PC-9 (cell line): Measurements from ENCODE around the gene SMAD5.

Experiments
- EZH2 ChIP-seq: fragments of 200-600 bp; sonication (generic); IDR thresholded peaks from 2 replicates; pipeline ENCODE4 v1.8.0; 2017; ENCODE audit warnings: antibody characterized with exemption, low read depth
- TF ChIP-seq, protein P1 (sequence below): fragments of 200-600 bp; sonication (generic); conservative IDR thresholded peaks from 2 replicates; pipeline ENCODE4 v1.6.1; 2017; ENCODE audit warnings: mixed run types, antibody characterized with exemption, mild to moderate bottlenecking, moderate library complexity

DNA sequence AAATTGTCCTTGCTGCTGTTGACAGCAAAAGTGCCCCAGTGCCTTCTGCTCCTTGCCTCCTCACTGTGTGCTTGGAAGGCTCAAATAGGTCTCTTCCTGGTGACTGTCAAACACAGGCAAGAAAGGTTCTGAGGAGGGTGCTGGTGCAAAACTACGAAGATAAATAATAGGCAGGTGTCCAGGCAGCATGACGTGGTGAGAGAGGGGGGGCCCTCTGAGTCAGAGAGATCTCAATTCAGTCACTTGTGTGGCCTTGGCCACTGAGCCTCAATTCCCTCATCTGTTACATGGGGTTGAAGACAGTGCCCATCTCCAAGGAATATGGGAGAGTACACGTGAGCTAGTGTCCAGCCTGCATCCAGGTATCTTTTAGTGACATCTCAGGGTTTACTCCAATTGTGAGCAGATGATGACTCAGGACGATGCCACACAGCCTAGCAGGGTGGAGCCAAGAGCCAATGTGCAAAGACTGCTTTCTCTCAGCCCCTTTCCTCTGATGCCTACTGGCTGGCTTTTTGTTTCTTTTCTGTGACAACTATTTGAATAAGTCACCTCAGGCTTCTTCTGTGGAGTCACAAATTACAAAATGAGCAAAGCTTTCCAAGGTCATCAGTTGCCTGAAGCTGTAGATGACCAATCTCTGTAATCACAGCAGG lies 90.1 kb downstream of the SMAD5 start:
- TF ChIP-seq, protein P1, sequence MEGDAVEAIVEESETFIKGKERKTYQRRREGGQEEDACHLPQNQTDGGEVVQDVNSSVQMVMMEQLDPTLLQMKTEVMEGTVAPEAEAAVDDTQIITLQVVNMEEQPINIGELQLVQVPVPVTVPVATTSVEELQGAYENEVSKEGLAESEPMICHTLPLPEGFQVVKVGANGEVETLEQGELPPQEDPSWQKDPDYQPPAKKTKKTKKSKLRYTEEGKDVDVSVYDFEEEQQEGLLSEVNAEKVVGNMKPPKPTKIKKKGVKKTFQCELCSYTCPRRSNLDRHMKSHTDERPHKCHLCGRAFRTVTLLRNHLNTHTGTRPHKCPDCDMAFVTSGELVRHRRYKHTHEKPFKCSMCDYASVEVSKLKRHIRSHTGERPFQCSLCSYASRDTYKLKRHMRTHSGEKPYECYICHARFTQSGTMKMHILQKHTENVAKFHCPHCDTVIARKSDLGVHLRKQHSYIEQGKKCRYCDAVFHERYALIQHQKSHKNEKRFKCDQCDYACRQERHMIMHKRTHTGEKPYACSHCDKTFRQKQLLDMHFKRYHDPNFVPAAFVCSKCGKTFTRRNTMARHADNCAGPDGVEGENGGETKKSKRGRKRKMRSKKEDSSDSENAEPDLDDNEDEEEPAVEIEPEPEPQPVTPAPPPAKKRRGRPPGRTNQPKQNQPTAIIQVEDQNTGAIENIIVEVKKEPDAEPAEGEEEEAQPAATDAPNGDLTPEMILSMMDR: no peak
- TF ChIP-seq EZH2: no peak
